Stimulated activated CD8-positive, alpha-beta memory T cell treated with anti-CD3 and anti-CD28 coated beads, Interleukin-4, amount 100 ng/mL, for 48 hours (primary cell): Measurements from ENCODE around the gene MXD1.

Experiments
- DNase-seq: peaks from one replicate; pipeline ENCODE4 v3.0.0-alpha.2; 2020

Gene MXD1

GRCh38 chr2:69954084-69954483 lies 39.2 kb downstream of the MXD1 start:
- no peak for DNase-seq

- no peak for DNase-seq
These were observed 40.1 kb downstream of the MXD1 start for GRCh38 chr2:69955029-69955428.

- DNase-seq: no peak
These were observed 41.6 kb downstream of the MXD1 start for GRCh38 chr2:69956475-69956979.

- DNase-seq: no peak
These were observed 43.1 kb downstream of the MXD1 start for GRCh38 chr2:69957965-69958364.

GRCh38 chr2:69958480-69958879 lies 43.6 kb downstream of the MXD1 start:
- no peak for DNase-seq

GRCh38 chr2:69959425-69959824 lies 44.5 kb downstream of the MXD1 start:
- DNase-seq: no peak

- no peak for DNase-seq
These were observed 45.9 kb downstream of the MXD1 start for GRCh38 chr2:69960821-69961220.

- DNase-seq: no peak
These were observed 46.6 kb downstream of the MXD1 start, which contains the start of gene ASPRV1 for GRCh38 chr2:69961496-69961895. Gene ASPRV1 (minus strand): TSS chr2:69961631. CDS start chr2:69961436, 195 bp downstream.

- no peak for DNase-seq
These were observed 48.2 kb downstream of the MXD1 start for GRCh38 chr2:69962986-69963730.

GRCh38 chr2:69964353-69964841 lies 49.5 kb downstream of the MXD1 start:
- no peak for DNase-seq

- DNase-seq: no peak
These were observed 51.0 kb downstream of the MXD1 start for GRCh38 chr2:69965756-69966445.

GRCh38 chr2:69966496-69966895 lies 51.6 kb downstream of the MXD1 start:
- no peak for DNase-seq

GRCh38 chr2:69968609-69969008 lies 53.7 kb downstream of the MXD1 start:
- DNase-seq: no peak

GRCh38 chr2:69969126-69969983 lies 54.4 kb downstream of the MXD1 start:
- no peak for DNase-seq

- DNase-seq: no peak
These were observed 55.1 kb downstream of the MXD1 start for GRCh38 chr2:69969991-69970390.

- no peak for DNase-seq
These were observed 57.9 kb downstream of the MXD1 start for GRCh38 chr2:69972822-69973221.

GRCh38 chr2:69973335-69973735 lies 58.4 kb downstream of the MXD1 start:
- DNase-seq: no peak

GRCh38 chr2:69975136-69975852 lies 60.4 kb downstream of the MXD1 start:
- DNase-seq: no peak

GRCh38 chr2:69975853-69976462 lies 61.0 kb downstream of the MXD1 start:
- DNase-seq: no peak

- DNase-seq: no peak
These were observed 62.3 kb downstream of the MXD1 start for GRCh38 chr2:69977186-69977585.

GRCh38 chr2:69977906-69978482 lies 63.1 kb downstream of the MXD1 start:
- DNase-seq: no peak
